A549 (cell line): Measurements from ENCODE around the gene IGHMBP2. TPM values are rescaled to one million over a fixed set of nuclear protein-coding genes. Genes with fewer than 3 reads are reported as not detected.

Source experiments
- ATAC-seq, 2 experiments: fragments of 200-7000 bp in 1 of 2; fragments of >200 bp in 1 of 2; cut with Nextera tagmentation in 1 of 2; cut with Tn5 transposase in 1 of 2; 3 replicates each; pipeline versions ENCODE4 v1.8.0 to v1.9.1; 2018 to 2020; ENCODE audit warnings: mild to moderate bottlenecking in 1 of 2, moderate library complexity in 1 of 2
- CTCF ChIA-PET: fragments of 300-600 bp; sonication (Branson Sonifier 250); formaldehyde crosslinking; extraction: SDS; loops from one replicate; lab custom pipeline; 2021; ENCODE audit warnings: antibody characterized with exemption, inconsistent platforms; lab: Yijun Ruan, JAX
- POLR2A ChIA-PET: fragments of 350-600 bp; formaldehyde crosslinking; extraction: SDS; loops from one replicate; lab custom pipeline; 2021; ENCODE audit warnings: antibody characterized with exemption, inconsistent platforms; lab: Yijun Ruan, JAX
- DNase-seq, 2 experiments: peaks; one replicate each; pipeline versions ENCODE4 v3.0.0 to v3.0.0-alpha.2; 2011 to 2016; ENCODE audit warnings: low read depth in 1 of 2, low spot score in 1 of 2
- FAIRE-seq: peaks from 2 replicates; lab custom pipeline; 2011; peaks lifted over from hg19 to GRCh38; lab: Jason Lieb, UNC
- H3K27ac ChIP-seq, 2 experiments: fragments of >200 bp; sonication (Bioruptor Twin); formaldehyde crosslinking; 3 replicates each; pipeline ENCODE4 v1.5.1; 2016 to 2017
- H3K4me1 ChIP-seq: fragments of >200 bp; sonication (Bioruptor Twin); formaldehyde crosslinking; 3 replicates; pipeline ENCODE4 v1.6.1; 2016
- H3K4me2 ChIP-seq: fragments of >200 bp; sonication (Bioruptor Twin); formaldehyde crosslinking; 3 replicates; pipeline ENCODE4 v1.6.1; 2016
- H3K4me3 ChIP-seq: fragments of >200 bp; sonication (Bioruptor Twin); formaldehyde crosslinking; 3 replicates; pipeline ENCODE4 v1.5.1; 2016
- H3K9me3 ChIP-seq: fragments of >200 bp; sonication (Bioruptor Twin); formaldehyde crosslinking; 3 replicates; pipeline ENCODE4 v1.6.1; 2016
- BCL3 ChIP-seq: fragments of >200 bp; sonication (Bioruptor Twin); formaldehyde crosslinking; IDR thresholded peaks from 3 replicates; pipeline ENCODE4 v1.6.1; 2016
- BHLHE40 ChIP-seq: IDR thresholded peaks from 2 replicates; pipeline ENCODE4 v1.6.1; 2012; ENCODE audit warnings: low read depth, low read length, inconsistent platforms
- EHF ChIP-seq: fragments of 250-450 bp; sonication (Bioruptor Pico); IDR thresholded peaks from 2 replicates; pipeline ENCODE4 v1.5.0; 2020; ENCODE audit warnings: mild to moderate bottlenecking
- EHMT2 ChIP-seq: fragments of 200-600 bp; sonication (generic); IDR thresholded peaks from 2 replicates; pipeline ENCODE4 v1.6.1; 2016; ENCODE audit warnings: antibody characterized with exemption, low read depth, mild to moderate bottlenecking, moderate library complexity
- ESRRA ChIP-seq: fragments of 150-350 bp; IDR thresholded peaks from 2 replicates; pipeline ENCODE4 v1.6.1; 2014; ENCODE audit warnings: mild to moderate bottlenecking, low read length, borderline replicate concordance
- FOXS1 ChIP-seq: fragments of 250-450 bp; sonication (Bioruptor Pico); IDR thresholded peaks from 2 replicates; pipeline ENCODE4 v1.5.0; 2020; ENCODE audit warnings: mild to moderate bottlenecking, moderate library complexity
- HEYL ChIP-seq: fragments of 250-450 bp; sonication (Bioruptor Pico); IDR thresholded peaks from 2 replicates; pipeline ENCODE4 v1.8.0; 2021; ENCODE audit warnings: mild to moderate bottlenecking, moderate library complexity
- JUNB ChIP-seq: fragments of >200 bp; sonication (Bioruptor Twin); formaldehyde crosslinking; IDR thresholded peaks from 2 replicates; pipeline ENCODE4 v1.6.1; 2016
- KDM1A ChIP-seq: fragments of 200-600 bp; sonication (generic); IDR thresholded peaks from 2 replicates; pipeline ENCODE4 v1.6.1; 2016; ENCODE audit warnings: low read depth, mild to moderate bottlenecking
- MAZ ChIP-seq: fragments of 150-350 bp; IDR thresholded peaks from 2 replicates; pipeline ENCODE4 v1.6.1; 2014; ENCODE audit warnings: antibody characterized with exemption, low read depth, low read length, borderline replicate concordance
- PHF8 ChIP-seq: fragments of 200-600 bp; sonication (generic); IDR thresholded peaks from 2 replicates; pipeline ENCODE4 v1.6.1; 2016; ENCODE audit warnings: low read depth, mild to moderate bottlenecking, antibody characterized with exemption, moderate library complexity, borderline replicate concordance
- POLR2A ChIP-seq: IDR thresholded peaks from 2 replicates; pipeline ENCODE4 v1.6.1; 2012; ENCODE audit warnings: mild to moderate bottlenecking, low read length
- REST ChIP-seq: fragments of 200-600 bp; sonication (generic); IDR thresholded peaks from 2 replicates; pipeline ENCODE4 v1.6.1; 2016; ENCODE audit warnings: antibody characterized with exemption, mild to moderate bottlenecking, moderate library complexity
- RFX5 ChIP-seq: fragments of 450-650 bp; IDR thresholded peaks from 2 replicates; pipeline ENCODE4 v1.7.1; 2014; ENCODE audit warnings: antibody characterized with exemption, mild to moderate bottlenecking, moderate library complexity
- RNF2 ChIP-seq: fragments of 200-600 bp; sonication (generic); IDR thresholded peaks from 2 replicates; pipeline ENCODE4 v1.6.1; 2016; ENCODE audit warnings: low read depth, mild to moderate bottlenecking, antibody characterized with exemption, moderate library complexity, borderline replicate concordance
- SREBF2 ChIP-seq: fragments of 450-650 bp; IDR thresholded peaks from 2 replicates; pipeline ENCODE4 v1.6.1; 2014; ENCODE audit warnings: mild to moderate bottlenecking, moderate library complexity
- USF2 ChIP-seq: fragments of 450-650 bp; IDR thresholded peaks from 2 replicates; pipeline ENCODE4 v1.6.1; 2014; ENCODE audit warnings: antibody characterized with exemption
- ZC3H11A ChIP-seq: fragments of 450-650 bp; IDR thresholded peaks from 2 replicates; pipeline ENCODE4 v1.6.1; 2014; ENCODE audit warnings: antibody characterized with exemption, mild to moderate bottlenecking
- WGBS: methylation state at CpG from one replicate; pipeline ENCODE4 v1.1.6; 2017; ENCODE audit errors: missing lambda C conversion rate; 5-methylcytosine and 5-hydroxymethylcytosine counted together
- polyA plus RNA-seq, 4 experiments: library from polyadenylated mRNA; depleted of rRNA in 3 of 4; stranded (reverse); fragments of >200 nt; fragmentation: RNase III in 1 of 4; extraction: RNeasy Plus Mini Kit Qiagen cat#74134 plus additional on column Dnase treatment in 1 of 4; gene quantifications; 2 replicates in 3 of 4; 3 replicates in 1 of 4; pipeline ENCODE4 v1.2.3, GENCODE V29; 2011 to 2017

Gene IGHMBP2
- polyA plus RNA-seq, 2 of the 4 experiments (the other 2 are of a cell fraction) = 11.9 to 12.8 TPM

- Histone ChIP-seq H3K4me3 (no peak overlapping the region), H3K4me2 (no peak overlapping the region), H3K27ac (no peak overlapping the region), H3K9me3 (peaks cover 10% of the 10 kb centered on the region; the same call in 1 of the 3 replicates), H3K4me1 (no peaks in the 10 kb centered on the region)
- DNase-seq (no peak), FAIRE-seq (no peak), ATAC-seq (no peak; a peak in 1 of 6 replicates)
- WGBS = 65% methylated on average over 5 of the region's 5 CpGs
- TF ChIP-seq HEYL (CRISPR knock-in tag) (no peak), POLR2A (no peak), KDM1A (no peak), FOXS1 (no peak), RNF2 (no peak), EHF (no peak), REST (no peak), BCL3 (no peak), PHF8 (no peak), SREBF2 (no peak), EHMT2 (no peak)
- POLR2A ChIA-PET = no interaction called here
- CTCF ChIA-PET = no interaction called here
Observed at GRCh38 chr11:68978626-68978930, 74.9 kb downstream of the IGHMBP2 start.

- no peak for FAIRE-seq
- no peak overlapping the region for H3K4me2 ChIP-seq
- TF ChIP-seq BCL3 (no peak), JUNB (no peak), ESRRA (no peak), BHLHE40 (no peak), USF2 (no peak), SREBF2 (no peak), RFX5 (no peak), ZC3H11A (no peak), MAZ (no peak)
- TF ChIP-seq, all 56 proteins: peak for 0
- WGBS = 60% methylated on average over 15 of the region's 15 CpGs
- H3K9me3 ChIP-seq = peaks cover 10% of the 10 kb centered on the region; the same call in 1 of the 3 replicates
- no peaks in the 10 kb centered on the region for H3K4me1 ChIP-seq
- ATAC-seq = no peak
- no peak overlapping the region for H3K4me3 ChIP-seq
- ChIA-PET CTCF (interaction anchor here (1.2 to 2.1 kb wide), 2 partner anchors 13 to 110 kb away, joined by 3 to 6 read pairs; no protein-coding TSS in a partner anchor), POLR2A (no interaction called here)
- DNase-seq = no peak
- no peak overlapping the region for H3K27ac ChIP-seq
Observed at GRCh38 chr11:68978931-68979594, 75.4 kb downstream of the IGHMBP2 start.
